PC-3 (cell line): ENCODE results near the gene SURF6.

Experiments used
- CTCF ChIP-seq: fragments of 300-600 bp; sonication (generic); conservative IDR thresholded peaks from 2 replicates; pipeline ENCODE4 v1.5.1; 2017; ENCODE audit warnings: antibody characterized with exemption, low read depth, mild to moderate bottlenecking, low read length
- EZH2 ChIP-seq: fragments of 300-600 bp; sonication (generic); IDR thresholded peaks from one replicate; pipeline ENCODE4 v1.6.1; 2017; ENCODE audit warnings: antibody characterized with exemption, mild to moderate bottlenecking, low read length; ENCODE audit not compliant: unreplicated experiment
- EZH2phosphoT487 ChIP-seq: fragments of 300-600 bp; sonication (generic); IDR thresholded peaks from 2 replicates; pipeline ENCODE4 v1.6.1; 2018; ENCODE audit warnings: mild to moderate bottlenecking, antibody characterized with exemption, low read length, borderline replicate concordance

GRCh38 chr9:133334161-133334560, 1.8 kb downstream of the SURF6 start:
- TF ChIP-seq CTCF (no peak), EZH2 (no peak), EZH2phosphoT487 (no peak)
